ENCODE measurements around the gene CRMP1.

DNA sequence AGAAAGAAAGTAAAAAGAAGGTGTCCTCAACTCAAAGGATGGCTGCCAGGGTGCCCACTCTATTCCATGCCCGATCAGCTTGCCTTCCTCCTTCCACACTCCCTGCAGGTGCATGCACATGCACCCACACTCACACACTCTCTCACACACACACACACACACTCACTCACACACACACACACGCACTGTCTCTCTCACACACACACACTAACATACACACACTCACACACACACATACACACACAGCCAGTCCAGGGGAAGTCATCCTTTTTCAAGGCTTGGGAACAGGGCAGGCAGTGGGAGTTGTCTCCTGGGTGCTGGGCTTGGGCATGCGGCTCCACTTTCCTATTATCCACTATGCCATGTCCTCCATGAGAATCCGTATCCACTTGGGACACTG, 50.4 kb downstream of the CRMP1 start:
- TF ChIP-seq, protein P1, sequence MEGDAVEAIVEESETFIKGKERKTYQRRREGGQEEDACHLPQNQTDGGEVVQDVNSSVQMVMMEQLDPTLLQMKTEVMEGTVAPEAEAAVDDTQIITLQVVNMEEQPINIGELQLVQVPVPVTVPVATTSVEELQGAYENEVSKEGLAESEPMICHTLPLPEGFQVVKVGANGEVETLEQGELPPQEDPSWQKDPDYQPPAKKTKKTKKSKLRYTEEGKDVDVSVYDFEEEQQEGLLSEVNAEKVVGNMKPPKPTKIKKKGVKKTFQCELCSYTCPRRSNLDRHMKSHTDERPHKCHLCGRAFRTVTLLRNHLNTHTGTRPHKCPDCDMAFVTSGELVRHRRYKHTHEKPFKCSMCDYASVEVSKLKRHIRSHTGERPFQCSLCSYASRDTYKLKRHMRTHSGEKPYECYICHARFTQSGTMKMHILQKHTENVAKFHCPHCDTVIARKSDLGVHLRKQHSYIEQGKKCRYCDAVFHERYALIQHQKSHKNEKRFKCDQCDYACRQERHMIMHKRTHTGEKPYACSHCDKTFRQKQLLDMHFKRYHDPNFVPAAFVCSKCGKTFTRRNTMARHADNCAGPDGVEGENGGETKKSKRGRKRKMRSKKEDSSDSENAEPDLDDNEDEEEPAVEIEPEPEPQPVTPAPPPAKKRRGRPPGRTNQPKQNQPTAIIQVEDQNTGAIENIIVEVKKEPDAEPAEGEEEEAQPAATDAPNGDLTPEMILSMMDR (conservative IDR thresholded peaks at IDR 0.05; ENCODE audit: low read depth, low read length) = no peak
- TF ChIP-seq EZH2 (IDR thresholded peaks at IDR 0.05; ENCODE audit: low read length, unreplicated experiment) (no peak), EZH2phosphoT487 (IDR thresholded peaks at IDR 0.05; ENCODE audit: borderline replicate concordance, low read length) (no peak)

Measured in PC-3 (cell line).